SHP77 treated with DMSO at 0.1 percent for 48 hours (cell line): ENCODE results near the gene ARRB2.
"Not testable (repeated sequence)": the region's sequence is repeated elsewhere in the genome, so short reads cannot be mapped to it uniquely, and the experiment has no call there.

Experiments
- DNase-seq: peaks from one replicate; lab custom pipeline; 2025; lab: John Stamatoyannopoulos, UW

ARRB2 gene

GRCh38 chr17:4709794-4710692, at the start of gene ARRB2:
TSS of gene ARRB2 (plus strand) at chr17:4710632. CDS start at chr17:4710722, 90 bp downstream.
- DNase-seq = peak; percentile 97

GRCh38 chr17:4663711-4664110, 46.7 kb upstream of the ARRB2 start:
- DNase-seq = no peak

GRCh38 chr17:4664230-4664629, 46.2 kb upstream of the ARRB2 start:
- DNase-seq = no peak

GRCh38 chr17:4665027-4665426, 45.4 kb upstream of the ARRB2 start:
- DNase-seq = no peak

- no peak for DNase-seq
These were observed 44.1 kb upstream of the ARRB2 start for GRCh38 chr17:4666296-4666695.

GRCh38 chr17:4667166-4667565, 43.3 kb upstream of the ARRB2 start:
- DNase-seq = no peak

- DNase-seq = no peak
These were observed 38.3 kb upstream of the ARRB2 start for GRCh38 chr17:4672055-4672630.

DNA sequence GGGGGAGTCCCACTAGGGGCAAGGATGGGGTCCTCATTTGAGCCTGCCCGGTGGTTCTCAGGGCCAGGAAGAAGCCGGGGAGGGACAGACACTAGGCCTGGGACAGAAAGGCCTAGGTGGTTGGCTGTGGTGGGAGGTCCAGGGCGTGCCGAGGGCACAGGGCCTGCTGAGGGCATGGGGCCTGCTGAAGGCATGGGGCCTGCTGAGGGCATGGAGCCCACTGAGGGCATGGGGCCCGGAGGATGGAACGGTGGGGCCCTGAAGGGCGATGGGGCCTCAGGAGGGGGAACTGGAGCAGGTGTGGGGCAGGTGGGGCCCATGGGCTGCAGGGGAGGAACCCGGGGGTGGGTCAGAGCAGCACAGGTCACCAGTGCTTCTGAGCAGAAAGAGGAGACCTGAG, 37.7 kb upstream of the ARRB2 start:
- no peak for DNase-seq

GRCh38 chr17:4673169-4673568, 37.3 kb upstream of the ARRB2 start:
- no peak for DNase-seq

DNA sequence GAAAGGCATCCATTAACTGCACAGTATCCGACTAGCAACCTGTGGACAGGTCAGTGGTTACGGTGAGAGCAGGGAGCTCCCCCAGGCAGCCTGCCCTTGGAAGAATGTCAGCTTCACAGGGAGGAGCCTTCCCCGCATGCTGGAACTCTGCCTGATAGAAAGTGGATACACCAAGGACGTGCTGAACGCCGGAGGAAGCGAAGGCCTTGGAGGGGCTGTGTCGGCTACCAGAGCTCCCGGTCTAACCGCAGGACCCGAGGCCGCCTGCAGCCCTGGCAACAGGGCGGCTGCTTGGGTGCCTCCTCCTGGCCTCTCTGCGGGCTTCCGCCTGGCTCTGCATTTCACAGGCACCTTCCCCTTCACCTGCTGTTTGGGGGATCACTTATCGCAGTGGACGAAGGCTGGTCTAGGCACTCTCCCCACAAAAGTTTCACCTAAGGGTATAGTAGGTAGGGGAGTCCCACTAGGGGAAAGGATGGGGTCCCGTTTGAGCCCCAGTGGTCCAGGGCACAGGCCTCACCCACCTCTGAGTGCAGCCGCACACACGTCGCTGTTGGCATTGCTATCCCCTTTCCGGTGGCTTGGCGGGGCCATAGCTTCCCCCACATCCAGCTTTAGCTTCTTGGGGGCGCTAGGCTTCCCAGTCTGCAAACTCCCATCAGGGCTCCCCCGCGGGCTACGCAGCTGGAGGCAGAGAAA, 36.3 kb upstream of the ARRB2 start:
- DNase-seq = no peak

- DNase-seq = no peak
These were observed 35.8 kb upstream of the ARRB2 start for GRCh38 chr17:4674685-4674998.

DNA sequence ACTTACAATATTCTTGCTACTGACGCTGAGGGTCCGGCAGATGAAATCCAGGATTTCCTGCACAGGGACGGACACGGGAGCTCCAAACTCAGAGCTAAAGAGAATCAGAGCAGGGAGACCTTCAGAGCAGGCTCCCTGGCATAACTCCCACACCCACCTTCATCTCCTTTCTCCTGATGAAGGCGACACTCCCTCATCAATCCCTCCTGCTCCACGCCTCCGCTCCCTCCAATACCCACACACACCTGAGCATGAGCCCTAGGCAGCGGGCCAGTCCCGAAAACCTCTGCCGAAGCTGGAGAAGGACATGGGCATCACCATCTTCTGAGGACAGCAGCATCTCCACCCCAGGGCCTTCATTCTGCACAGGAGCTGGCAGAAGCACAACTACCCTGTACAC, 34.6 kb upstream of the ARRB2 start:
- DNase-seq = no peak

DNA sequence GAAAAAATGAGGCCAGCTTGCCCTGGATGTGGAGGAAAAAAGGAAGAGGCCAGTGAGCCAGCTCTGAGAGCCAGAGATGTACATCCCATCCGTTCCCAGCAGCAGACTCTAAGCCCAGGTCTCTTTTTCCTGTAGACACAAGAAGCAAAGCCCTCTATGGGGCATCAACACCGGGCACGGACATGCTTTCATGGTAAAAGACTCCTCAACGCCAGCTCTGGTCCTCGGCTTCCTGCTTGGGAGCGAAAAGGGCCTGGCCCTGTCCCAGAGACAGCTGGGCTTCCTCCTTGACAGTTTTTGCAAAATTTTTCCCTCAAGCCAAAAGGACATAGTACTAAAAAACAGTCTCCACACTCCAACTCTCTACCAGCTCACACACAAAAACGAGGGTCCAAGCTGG, 33.6 kb upstream of the ARRB2 start:
- no peak for DNase-seq

DNA sequence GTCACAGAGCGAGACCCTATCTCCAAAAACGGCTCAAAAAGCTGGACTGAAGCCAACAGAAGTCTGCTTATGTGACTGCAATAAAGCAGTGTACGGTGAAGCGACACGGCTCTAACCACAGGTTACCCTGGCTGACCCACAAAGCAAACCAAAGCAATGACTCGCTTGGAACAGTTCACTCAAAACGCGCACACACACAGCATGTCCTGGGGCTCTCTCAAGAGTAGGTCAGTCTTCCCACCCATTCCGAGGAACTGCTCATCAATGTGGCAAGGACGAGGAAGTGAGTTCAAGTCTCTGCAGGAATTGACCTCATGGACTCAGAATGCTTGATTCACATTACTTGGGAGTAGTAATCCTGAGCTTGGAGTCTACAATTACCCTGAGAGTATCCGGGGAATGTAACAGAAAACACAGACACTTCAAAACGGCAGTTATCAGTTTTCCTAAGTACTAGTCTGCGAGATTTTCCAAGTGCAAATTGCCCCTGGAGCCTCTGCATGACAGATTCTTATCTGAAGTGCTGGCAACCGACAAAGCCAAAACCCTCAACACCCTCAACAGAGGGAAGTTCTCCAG, 31.9 kb upstream of the ARRB2 start:
- DNase-seq = no peak

- no peak for DNase-seq
These were observed 30.8 kb upstream of the ARRB2 start for GRCh38 chr17:4679658-4680057.

DNA sequence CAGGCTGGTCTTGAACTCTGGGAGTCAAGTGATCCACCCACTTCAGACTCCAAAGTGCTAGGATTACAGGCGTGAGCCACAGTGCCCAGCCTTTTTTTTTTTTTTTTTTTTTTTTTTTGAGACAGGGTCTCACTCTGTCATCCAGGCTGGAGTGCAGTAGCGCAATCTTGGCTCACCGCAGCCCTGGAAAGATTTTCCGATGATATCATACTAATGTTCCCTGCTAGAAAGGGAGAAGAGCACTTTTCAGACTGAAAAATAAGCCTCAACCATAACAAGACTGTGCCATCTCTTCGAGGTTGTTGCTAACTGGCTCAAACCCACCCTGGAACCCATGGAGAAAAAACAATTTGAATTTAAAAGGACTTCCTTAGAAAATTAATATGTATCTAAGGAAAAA, 26.7 kb upstream of the ARRB2 start:
- DNase-seq = not testable (repeated sequence)

DNA sequence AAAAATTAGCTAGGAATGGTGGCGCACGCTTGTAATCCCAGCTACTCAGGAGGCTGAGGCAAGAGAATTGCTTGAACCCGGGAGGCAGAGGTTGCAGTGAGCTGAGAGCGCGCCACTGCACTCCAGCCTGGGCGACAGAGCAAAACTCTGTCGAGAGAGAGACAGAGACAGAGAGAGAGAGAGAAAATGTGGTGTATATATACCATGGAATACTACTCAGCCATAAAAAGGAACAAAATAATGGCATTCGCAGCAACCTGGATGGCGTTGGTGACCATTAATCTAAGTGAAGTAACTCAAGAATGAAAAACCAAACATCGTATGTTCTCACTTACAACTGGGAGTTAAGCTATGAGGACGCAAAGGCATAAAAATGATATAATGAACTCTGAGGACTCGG, 20.6 kb upstream of the ARRB2 start:
- not testable (repeated sequence) for DNase-seq

GRCh38 chr17:4690745-4691144, 19.7 kb upstream of the ARRB2 start:
- no peak for DNase-seq

GRCh38 chr17:4691686-4692085, 18.7 kb upstream of the ARRB2 start:
- no peak for DNase-seq

DNA sequence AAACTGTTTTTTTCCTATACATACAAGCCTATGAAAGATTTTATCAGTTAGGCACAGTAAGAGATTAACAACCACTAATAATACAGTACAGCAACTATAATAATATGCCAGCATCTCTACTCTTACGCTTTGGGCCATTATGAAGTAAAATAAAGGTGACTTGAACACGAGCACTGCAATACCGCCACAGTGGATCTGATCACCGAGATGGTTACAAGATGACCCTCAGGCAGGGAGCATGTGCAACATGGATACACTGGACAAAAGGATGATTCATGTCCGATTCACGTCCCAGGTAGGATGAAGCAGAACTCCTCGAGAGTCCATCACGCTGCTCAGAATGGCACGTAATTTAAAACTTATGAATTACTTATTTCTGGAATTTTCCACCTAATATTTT, 17.0 kb upstream of the ARRB2 start:
- no peak for DNase-seq

DNA sequence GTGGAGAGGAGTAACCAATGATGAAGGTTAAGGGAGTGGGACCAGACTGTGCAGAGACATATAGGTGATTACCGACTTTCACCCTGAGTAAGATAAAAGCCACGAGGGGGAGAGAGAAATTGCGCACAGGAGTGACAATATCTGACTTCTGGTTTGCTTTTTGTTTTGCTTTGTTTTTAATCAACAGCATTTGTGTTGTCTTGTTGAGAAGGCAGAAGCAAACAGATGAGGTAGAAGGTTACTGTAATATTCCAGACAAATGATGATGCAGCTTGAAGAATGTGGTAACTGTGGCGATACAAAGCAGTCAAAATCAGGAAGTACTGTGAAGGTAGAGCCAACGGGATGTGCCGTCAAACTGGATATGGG, 14.0 kb upstream of the ARRB2 start:
- no peak for DNase-seq

- DNase-seq = not testable (repeated sequence)
These were observed 10.9 kb upstream of the ARRB2 start for GRCh38 chr17:4699401-4700056.
